ENCODE measurements around the gene BAX. TPM values are rescaled to one million over a fixed set of nuclear protein-coding genes. Genes with fewer than 3 reads are reported as not detected.

BAX gene
- total and polyA plus RNA-seq, 9 of the 15 experiments (the other 6 are each of a cell fraction or from before 2014, with no cell fraction given): 3.2 to 95.4 (median 44.5) TPM

GRCh38 chr19:48968179-48968661 lies 13.5 kb downstream of the BAX start (continued):
- no peak for TF ChIP-seq AFF1 (IDR thresholded peaks at IDR 0.05; ENCODE audit: low read depth in 1 of 2, partially characterized antibody in 2 of 2)
- 0 out of 2 replicates have a peak, but pooled peaks have one; percentile 34 for TF ChIP-seq PTBP1 (IDR thresholded peaks at IDR 0.05; ENCODE audit: low read depth, low read length)
- 0 out of 2 replicates have a peak, but pooled peaks have one; percentile 38 for TF ChIP-seq PREB (CRISPR knock-in tag; IDR thresholded peaks at IDR 0.05)
- TF ChIP-seq E2F4 (CRISPR knock-in tag; IDR thresholded peaks at IDR 0.05; ENCODE audit: low read depth): no peak
- no peak for TF ChIP-seq ZNF239 (CRISPR knock-in tag; IDR thresholded peaks at IDR 0.05)
- TF ChIP-seq GABPB1 (CRISPR knock-in tag; IDR thresholded peaks at IDR 0.05): 0 out of 2 replicates have a peak, but pooled peaks have one; percentile 12
- TF ChIP-seq NFIC (IDR thresholded peaks at IDR 0.05): peak; percentile 30; the same call in 1 of the 2 replicates
- no peak for TF ChIP-seq ZNF174 (CRISPR knock-in tag; IDR thresholded peaks at IDR 0.05)
- no peak for TF ChIP-seq SMARCB1 (IDR thresholded peaks at IDR 0.05; ENCODE audit: insufficient read length, low read depth)
- TF ChIP-seq ZNF780A (CRISPR knock-in tag; IDR thresholded peaks at IDR 0.05): no peak
- no peak for TF ChIP-seq GTF2E2 (tag; IDR thresholded peaks at IDR 0.05)
- TF ChIP-seq RREB1 (CRISPR knock-in tag; IDR thresholded peaks at IDR 0.05): no peak
- no peak for TF ChIP-seq ELF2 (CRISPR knock-in tag; IDR thresholded peaks at IDR 0.05)
- no peak for TF ChIP-seq ZNF444 (CRISPR knock-in tag; IDR thresholded peaks at IDR 0.05)
